Measurements from ENCODE around the gene MS4A10. TPM values are rescaled to one million over a fixed set of nuclear protein-coding genes. Genes with fewer than 3 reads are reported as not detected.

The MS4A10 gene
- not detected in 2 replicates for total RNA-seq

DNA sequence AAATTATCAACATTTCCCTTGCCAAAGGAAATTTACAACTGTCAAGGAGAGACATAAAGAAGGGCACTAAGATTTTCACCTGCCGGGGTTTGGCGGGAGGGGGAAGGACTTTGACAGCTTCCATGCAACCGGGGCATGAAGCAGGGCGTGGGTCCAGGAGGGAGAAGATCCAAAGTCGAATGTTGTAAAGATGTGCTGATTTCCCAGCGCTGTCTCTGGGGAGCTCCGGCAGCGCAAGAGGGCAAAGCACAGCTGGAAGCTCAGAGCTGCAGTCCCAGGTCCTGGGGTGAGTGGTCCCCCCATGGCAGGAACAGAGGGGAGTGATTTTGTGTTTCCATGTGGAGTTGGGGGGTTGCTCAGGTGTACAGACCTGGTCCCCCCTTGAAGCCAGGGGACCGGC, at the start of gene MS4A10:
TSS of gene MS4A10 (plus strand) at position 198 of the 400 bp plus-strand sequence. CDS start 5,003 bp downstream, outside the sequence.
- intact Hi-C loops (cut with micrococcal nuclease), result no loop called here

- intact Hi-C loops (cut with micrococcal nuclease), result no loop called here
Observed at GRCh38 chr11:60739114-60739513, 46.0 kb upstream of the MS4A10 start.

DNA sequence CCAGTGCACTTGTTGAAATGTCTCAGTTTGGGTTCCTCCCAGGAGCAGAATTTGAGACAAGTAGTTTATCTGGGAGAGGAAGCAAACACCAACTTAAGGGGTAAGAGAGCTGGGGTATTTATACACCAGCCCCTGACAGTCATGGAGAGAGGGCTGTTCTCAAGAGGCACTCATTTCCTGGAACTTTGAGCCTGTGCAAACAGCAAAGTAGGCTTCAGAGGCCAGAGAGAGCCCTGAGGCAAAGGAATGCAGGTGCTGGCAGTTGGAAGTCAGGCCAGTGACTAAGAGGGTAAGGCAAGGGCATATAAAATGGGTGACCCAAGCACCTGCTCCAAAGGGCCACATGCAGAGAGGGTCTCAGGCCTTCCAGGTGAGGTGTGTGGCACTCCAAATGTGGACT, 44.6 kb upstream of the MS4A10 start:
- intact Hi-C loops (cut with micrococcal nuclease), result no loop called here

- intact Hi-C loops (cut with micrococcal nuclease), result no loop called here
Observed at GRCh38 chr11:60741421-60741820, 43.7 kb upstream of the MS4A10 start.

- intact Hi-C loops (cut with micrococcal nuclease), result no loop called here
Observed at GRCh38 chr11:60743058-60743457, 42.1 kb upstream of the MS4A10 start.

DNA sequence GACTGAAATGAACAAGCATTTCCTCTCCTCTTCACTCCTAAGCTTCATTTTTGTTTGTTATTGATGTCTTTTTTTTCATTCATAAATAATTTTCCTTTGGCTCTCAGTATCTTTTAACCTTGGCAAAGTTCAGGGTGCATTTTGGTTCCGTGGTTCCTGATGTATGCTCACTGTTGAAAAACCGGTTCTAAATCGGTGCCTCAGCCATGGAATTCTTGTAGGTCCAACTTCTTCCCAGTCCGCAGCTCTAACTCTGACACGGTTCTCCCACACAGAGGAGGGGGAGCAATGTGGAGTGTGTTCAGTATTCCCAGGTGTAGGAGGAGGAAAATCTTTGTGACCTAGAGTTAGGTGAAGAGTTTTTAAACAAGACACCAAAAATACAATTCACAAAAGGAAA, 41.0 kb upstream of the MS4A10 start:
- intact Hi-C loops (cut with micrococcal nuclease), result no loop called here

GRCh38 chr11:60747359-60747873, 37.7 kb upstream of the MS4A10 start:
- intact Hi-C loops (cut with micrococcal nuclease), result no loop called here

DNA sequence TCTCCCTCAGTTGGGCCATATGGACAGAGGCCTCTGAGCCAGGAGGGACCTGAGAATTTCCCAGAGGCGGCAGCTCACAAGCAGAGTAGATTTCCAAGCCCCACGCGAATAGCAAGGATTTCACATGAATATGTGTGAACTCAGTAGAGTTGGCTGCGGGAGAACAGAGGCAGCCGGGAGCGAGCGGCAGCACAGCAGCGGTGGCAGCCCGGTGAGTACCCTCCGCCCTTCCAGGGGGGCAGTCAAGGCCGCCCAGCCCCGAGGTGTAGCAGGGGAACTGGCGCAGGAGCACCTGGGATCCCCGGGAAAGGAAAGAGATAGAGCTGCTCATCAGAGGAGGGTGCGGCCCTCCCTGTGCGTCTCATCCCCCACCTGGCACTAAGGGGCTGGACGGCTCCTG, 36.9 kb upstream of the MS4A10 start:
- intact Hi-C loops (cut with micrococcal nuclease), result no loop called here

- intact Hi-C loops (cut with micrococcal nuclease), result no loop called here
Observed at GRCh38 chr11:60748821-60749220, 36.3 kb upstream of the MS4A10 start.

GRCh38 chr11:60750911-60751310, 34.2 kb upstream of the MS4A10 start:
- intact Hi-C loops (cut with micrococcal nuclease), result no loop called here

DNA sequence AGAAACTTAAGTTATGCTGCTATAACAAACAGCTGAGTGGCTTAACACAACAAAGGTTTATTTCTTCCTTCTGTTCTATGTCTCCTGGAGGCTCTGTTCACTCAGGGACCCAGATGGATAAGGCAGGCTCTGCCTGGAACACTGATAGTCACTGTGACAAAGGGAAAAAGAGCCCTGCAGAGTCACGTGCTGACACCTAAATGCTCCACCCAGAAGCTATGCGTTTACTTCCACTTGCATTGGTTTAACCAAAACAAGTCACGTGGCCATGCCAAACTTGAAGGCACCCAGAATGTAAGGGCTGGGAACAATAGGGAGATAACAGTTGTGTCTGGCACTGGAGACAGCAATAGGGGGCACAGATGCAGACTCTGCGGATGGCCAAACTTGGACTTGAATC, 31.8 kb upstream of the MS4A10 start:
- intact Hi-C loops (cut with micrococcal nuclease), result no loop called here

- intact Hi-C loops (cut with micrococcal nuclease), result loop anchor here (5.0 kb wide), 1 partner anchor 393 kb away; no protein-coding TSS in a partner anchor
Observed at GRCh38 chr11:60754887-60755286, 30.2 kb upstream of the MS4A10 start.

DNA sequence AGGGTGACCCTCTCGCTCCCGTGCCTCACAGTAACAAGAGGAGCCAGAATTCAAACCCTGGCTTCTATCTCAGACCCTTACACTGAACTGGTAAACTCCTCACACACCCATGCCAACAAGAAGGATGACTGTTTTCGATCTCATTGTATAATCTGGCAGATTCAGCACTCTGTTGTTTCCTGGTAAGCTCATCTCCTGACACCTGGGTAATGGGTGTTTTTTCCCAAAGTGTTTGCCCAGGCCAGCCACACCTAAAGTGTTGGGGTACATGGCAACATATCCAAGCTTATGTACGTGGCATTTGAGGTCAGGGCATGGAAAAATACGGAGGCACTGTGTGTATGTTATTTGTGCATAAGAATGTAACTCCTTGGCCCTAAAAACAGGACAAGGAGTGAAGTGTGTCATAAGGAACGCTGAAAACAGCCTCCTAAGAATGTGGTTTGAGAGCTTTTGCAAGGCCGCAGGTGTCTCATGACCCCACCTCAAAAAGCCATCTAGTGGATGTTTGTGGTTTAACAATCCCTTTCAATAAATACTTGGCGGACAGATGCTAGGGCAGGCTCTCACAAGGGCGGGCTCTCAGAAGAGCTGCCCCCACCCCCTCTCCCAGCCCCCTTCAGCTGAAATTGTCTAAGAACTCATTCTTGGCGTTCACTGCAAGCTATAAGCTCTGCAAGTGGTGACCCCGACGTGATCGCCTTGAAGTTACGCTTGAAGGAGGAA, 28.7 kb upstream of the MS4A10 start, which contains the start of gene MS4A15:
TSS of gene MS4A15 (plus strand) at position 561 of the 726 bp plus-strand sequence. CDS start 6,867 bp downstream, outside the sequence.
- intact Hi-C loops (cut with micrococcal nuclease), result loop anchor here (5.0 kb wide), 1 partner anchor 394 kb away; no protein-coding TSS in a partner anchor

DNA sequence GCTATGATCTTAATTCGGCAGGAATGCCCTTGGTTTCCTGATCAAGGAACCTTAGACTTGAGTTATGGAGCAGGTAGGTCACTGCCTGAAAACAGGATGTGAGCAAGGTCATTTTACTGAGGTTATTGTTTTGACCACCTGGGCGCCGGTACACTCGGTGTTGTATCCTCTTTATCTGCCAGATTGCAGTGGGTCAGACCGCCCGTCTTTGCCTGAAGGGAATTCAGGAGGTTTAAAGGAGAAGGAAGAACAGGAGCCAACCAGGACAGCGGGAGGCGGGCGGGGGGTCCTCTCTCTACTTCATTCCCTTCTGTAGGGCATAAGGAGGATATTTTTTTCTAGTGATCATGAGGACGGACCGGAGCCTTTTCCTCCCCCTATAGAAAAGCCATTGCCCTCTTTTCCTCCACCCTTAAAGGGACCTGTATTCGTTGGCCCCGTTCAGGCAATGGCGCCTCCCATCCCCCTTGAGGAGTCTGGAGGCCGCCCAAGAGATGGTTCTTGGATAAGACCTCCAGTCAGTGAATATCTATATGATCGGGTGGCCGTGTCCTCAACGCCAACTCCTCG, 27.8 kb upstream of the MS4A10 start:
- intact Hi-C loops (cut with micrococcal nuclease), result loop anchor here (5.0 kb wide), 1 partner anchor 395 kb away; no protein-coding TSS in a partner anchor

- intact Hi-C loops (cut with micrococcal nuclease), result loop anchor here (5.0 kb wide), 1 partner anchor 396 kb away; no protein-coding TSS in a partner anchor
Observed at GRCh38 chr11:60758671-60759070, 26.5 kb upstream of the MS4A10 start.

DNA sequence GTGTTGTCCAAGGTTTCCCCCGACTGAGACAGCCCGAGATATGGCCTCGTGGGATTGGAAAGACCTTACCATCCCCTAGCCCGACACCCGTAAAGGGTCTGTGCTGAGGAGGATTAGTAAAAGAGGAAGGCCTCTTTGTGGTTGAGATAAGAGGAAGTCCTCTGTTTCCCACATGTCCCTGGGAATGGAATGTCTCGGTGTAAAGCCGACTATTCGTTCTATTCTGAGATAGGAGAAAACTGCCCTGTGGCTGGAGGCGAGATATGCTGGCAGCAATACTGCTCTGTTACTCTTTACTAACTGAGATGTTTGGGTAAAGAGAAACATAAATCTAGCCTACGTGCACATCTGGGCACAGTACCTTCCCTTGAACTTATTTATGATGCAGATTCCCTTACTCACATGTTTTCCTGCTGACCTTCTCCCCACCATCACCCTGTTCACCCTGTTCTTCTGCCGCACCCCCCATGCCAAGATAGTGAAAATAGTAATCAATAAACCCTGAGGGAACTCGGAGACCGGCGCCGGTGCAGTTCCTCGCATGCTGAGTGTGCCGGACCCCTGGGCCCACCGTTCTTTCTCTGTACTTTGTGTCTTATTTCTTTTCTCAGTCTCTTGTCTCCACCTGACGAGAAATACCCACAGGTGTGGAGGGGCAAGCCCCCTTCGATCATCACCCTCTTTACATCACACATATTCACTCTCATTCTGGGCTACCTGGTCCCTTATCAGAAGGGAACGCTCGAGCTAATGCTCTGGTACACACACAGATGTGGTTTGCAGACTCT, 25.5 kb upstream of the MS4A10 start:
- intact Hi-C loops (cut with micrococcal nuclease), result loop anchor here (5.0 kb wide), 1 partner anchor 397 kb away; no protein-coding TSS in a partner anchor

DNA sequence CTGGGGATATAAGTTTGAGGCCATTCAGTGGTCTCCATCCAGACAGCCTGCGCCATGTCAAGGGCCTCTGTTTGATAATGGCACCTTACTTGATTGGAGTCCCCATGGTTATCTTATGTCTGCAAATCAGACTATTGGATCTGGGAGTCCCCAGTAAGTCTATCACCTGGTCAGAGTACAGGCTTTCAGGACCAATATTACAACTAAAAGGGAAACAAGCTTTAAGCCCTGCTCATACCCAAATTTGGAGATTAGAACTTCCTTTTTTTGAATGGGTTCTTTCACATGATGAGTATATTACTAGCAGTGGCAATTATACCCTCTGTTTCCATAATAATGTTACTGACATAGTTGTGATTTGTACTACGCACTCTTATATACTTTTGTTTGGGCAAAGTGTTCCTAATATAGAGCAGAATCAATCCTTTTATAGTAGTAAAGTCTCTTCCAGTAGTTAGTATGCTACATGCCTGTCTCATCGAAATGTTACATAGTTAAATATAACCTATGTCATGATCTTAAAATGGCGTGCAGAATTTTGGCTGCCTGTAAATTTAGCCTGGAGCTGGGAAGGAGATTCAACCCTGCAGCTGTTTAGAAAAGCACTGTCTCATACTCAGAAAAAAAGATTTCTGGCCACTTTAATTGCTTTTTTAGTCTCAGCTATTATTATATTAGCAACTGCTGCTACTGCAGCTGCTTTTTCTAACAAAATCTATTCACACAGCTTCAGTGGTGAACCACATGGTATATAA, 23.5 kb upstream of the MS4A10 start:
- intact Hi-C loops (cut with micrococcal nuclease), result no loop called here

GRCh38 chr11:60762851-60763691, 22.1 kb upstream of the MS4A10 start:
- intact Hi-C loops (cut with micrococcal nuclease), result no loop called here

- intact Hi-C loops (cut with micrococcal nuclease), result no loop called here
Observed at GRCh38 chr11:60763692-60764369, 21.3 kb upstream of the MS4A10 start.

Measured in T-helper 1 cell treated with Interleukin-12 subunit alpha and Interleukin-12 subunit beta and Interleukin-4 antibody, amounts not matched to agents 30 ng/mL and 1 ng/mL, for 36 hours (primary cell).